ENCODE measurements around the gene TCEAL5.
"Not testable (repeated sequence)": the region's sequence is repeated elsewhere in the genome, so short reads cannot be mapped to it uniquely, and the experiment has no call there.

Gene TCEAL5

DNA sequence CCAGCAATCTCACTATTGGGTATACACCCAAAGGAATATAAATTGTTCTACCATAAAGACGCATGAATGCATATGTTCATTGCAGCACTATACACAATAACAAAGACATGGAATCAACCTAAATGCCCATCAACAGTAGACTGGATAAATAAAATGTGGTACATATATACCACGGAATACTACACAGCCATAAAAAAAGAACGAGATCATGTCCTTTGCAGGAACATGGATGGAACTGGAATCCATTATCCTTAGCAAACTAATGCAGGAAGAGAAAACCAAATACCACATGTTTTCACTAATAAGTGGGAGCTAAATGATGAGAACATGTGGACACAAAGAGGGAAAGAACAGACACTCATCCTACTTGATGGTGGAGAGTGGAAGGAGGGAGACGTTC lies 50.6 kb downstream of the TCEAL5 start:
- DNase-seq: not testable (repeated sequence)

Measured in activated CD4-positive, alpha-beta T cell treated with anti-CD3 and anti-CD28 coated beads, Interleukin-2, amount 50 U/mL, for 48 hours (primary cell).